Neural cell (in vitro differentiated cells): Measurements from ENCODE around the gene PRKG1. TPM values are rescaled to one million over a fixed set of nuclear protein-coding genes. Genes with fewer than 3 reads are reported as not detected.

Experiments
- H2AFZ ChIP-seq: fragments of 200-600, 300-800 bp; sonication (generic), shearing (Covaris generic); 2 replicates; pipeline ENCODE4 v1.6.0; 2014; ENCODE audit warnings: low read depth, mild to moderate bottlenecking, antibody characterized with exemption, low read length, moderate library complexity
- H3F3A ChIP-seq: fragments of 200-600 bp; shearing (Covaris generic); 2 replicates; pipeline ENCODE4 v1.6.1; 2016; ENCODE audit warnings: mild to moderate bottlenecking, moderate library complexity, mixed read lengths, antibody characterized with exemption, low read length; ENCODE audit not compliant: insufficient read depth, poor library complexity, severe bottlenecking
- H3K27ac ChIP-seq: fragments of 200-600, 300-800 bp; sonication (generic), shearing (Covaris generic); 2 replicates; pipeline ENCODE4 v1.5.1; 2014; ENCODE audit warnings: mild to moderate bottlenecking, low read length, moderate library complexity
- H3K27me3 ChIP-seq: fragments of 300-800, 200-600 bp; sonication (generic), shearing (Covaris generic); 2 replicates; pipeline ENCODE4 v1.6.0; 2014; ENCODE audit warnings: mild to moderate bottlenecking, low read depth, low read length, moderate library complexity; ENCODE audit not compliant: insufficient read depth
- H3K36me3 ChIP-seq: fragments of 300-800, 200-600 bp; sonication (generic), shearing (Covaris generic); 2 replicates; pipeline ENCODE4 v1.5.1; 2014; ENCODE audit warnings: mild to moderate bottlenecking, antibody characterized with exemption, low read length, moderate library complexity; ENCODE audit not compliant: insufficient read depth
- H3K4me2 ChIP-seq: fragments of 300-800, 200-600 bp; sonication (generic), shearing (Covaris generic); 2 replicates; pipeline ENCODE4 v1.6.0; 2014; ENCODE audit warnings: mild to moderate bottlenecking, low read length
- H3K4me3 ChIP-seq: fragments of 300-800, 200-600 bp; sonication (generic), shearing (Covaris generic); 2 replicates; pipeline ENCODE4 v1.5.1; 2014; ENCODE audit warnings: mild to moderate bottlenecking, low read length, moderate library complexity
- H3K79me2 ChIP-seq: fragments of 200-600 bp; shearing (Covaris generic); replicated peaks from 2 replicates; pipeline ENCODE4 v1.6.0; 2014; ENCODE audit warnings: mild to moderate bottlenecking, low read length, moderate library complexity; ENCODE audit not compliant: insufficient read depth
- H3K9ac ChIP-seq: fragments of 300-800, 200-600 bp; sonication (generic), shearing (Covaris generic); 2 replicates; pipeline ENCODE4 v1.6.1; 2016; ENCODE audit warnings: mild to moderate bottlenecking, low read length, mixed read lengths
- H3K9me2 ChIP-seq: fragments of 200-600 bp; shearing (Covaris generic); 2 replicates; pipeline ENCODE4 v1.6.1; 2016; ENCODE audit warnings: mild to moderate bottlenecking, low read length, mixed read lengths; ENCODE audit not compliant: insufficient read depth
- H3K9me3 ChIP-seq: fragments of 200-600, 300-800 bp; sonication (generic), shearing (Covaris generic); 2 replicates; pipeline ENCODE4 v1.6.1; 2016; ENCODE audit warnings: mild to moderate bottlenecking, mixed run types, low read length, moderate library complexity, mixed read lengths
- H4K20me1 ChIP-seq: fragments of 200-600 bp; shearing (Covaris generic); 2 replicates; pipeline ENCODE4 v1.6.1; 2016; ENCODE audit warnings: mild to moderate bottlenecking, mixed run types; ENCODE audit not compliant: insufficient read depth
- EP300 ChIP-seq: fragments of 450-650 bp; conservative IDR thresholded peaks from 2 replicates; pipeline ENCODE4 v1.6.1; 2014; ENCODE audit warnings: antibody characterized with exemption, mild to moderate bottlenecking, moderate library complexity; ENCODE audit not compliant: poor library complexity, severe bottlenecking
- EZH2 ChIP-seq: fragments of 200-600, 300-800 bp; shearing (Covaris generic), sonication (generic); IDR thresholded peaks from 2 replicates; pipeline ENCODE4 v1.6.1; 2014; ENCODE audit warnings: antibody characterized with exemption, low read length, borderline replicate concordance, mild to moderate bottlenecking; ENCODE audit not compliant: insufficient read depth, poor library complexity, severe bottlenecking
- MXI1 ChIP-seq: fragments of 450-650 bp; conservative IDR thresholded peaks from 2 replicates; pipeline ENCODE4 v1.6.1; 2014; ENCODE audit warnings: antibody characterized with exemption, mild to moderate bottlenecking; ENCODE audit not compliant: poor library complexity, severe bottlenecking
- POLR2AphosphoS5 ChIP-seq: IDR thresholded peaks from 2 replicates; pipeline ENCODE4 v1.6.1; 2012
- RAD21 ChIP-seq: fragments of 450-650 bp; conservative IDR thresholded peaks from 2 replicates; pipeline ENCODE4 v1.6.1; 2014; ENCODE audit warnings: antibody characterized with exemption, mild to moderate bottlenecking, moderate library complexity
- SMC3 ChIP-seq: fragments of 450-650 bp; conservative IDR thresholded peaks from 2 replicates; pipeline ENCODE4 v1.6.1; 2014; ENCODE audit warnings: antibody characterized with exemption, mild to moderate bottlenecking, moderate library complexity; ENCODE audit not compliant: poor library complexity
- TAF1 ChIP-seq: IDR thresholded peaks from 2 replicates; pipeline ENCODE4 v1.6.1; 2012; ENCODE audit warnings: low read depth
- polyA plus RNA-seq: library from polyadenylated mRNA; depleted of rRNA; stranded (reverse); fragments of >200 nt; gene quantifications from 2 replicates; pipeline ENCODE4 v1.2.3, GENCODE V29; 2014
- TF ChIP-seq, protein P1 (sequence below): fragments of 450-650 bp; IDR thresholded peaks from 2 replicates; pipeline ENCODE4 v1.5.1; 2014; ENCODE audit warnings: antibody characterized with exemption, mild to moderate bottlenecking, moderate library complexity; ENCODE audit not compliant: poor library complexity, severe bottlenecking
- TF ChIP-seq, protein P2 (sequence below): IDR thresholded peaks from 2 replicates; pipeline ENCODE4 v1.6.1; 2012; ENCODE audit warnings: borderline replicate concordance

Gene PRKG1
- polyA plus RNA-seq, 1 donor from 2014 or later = 2.2 TPM

DNA sequence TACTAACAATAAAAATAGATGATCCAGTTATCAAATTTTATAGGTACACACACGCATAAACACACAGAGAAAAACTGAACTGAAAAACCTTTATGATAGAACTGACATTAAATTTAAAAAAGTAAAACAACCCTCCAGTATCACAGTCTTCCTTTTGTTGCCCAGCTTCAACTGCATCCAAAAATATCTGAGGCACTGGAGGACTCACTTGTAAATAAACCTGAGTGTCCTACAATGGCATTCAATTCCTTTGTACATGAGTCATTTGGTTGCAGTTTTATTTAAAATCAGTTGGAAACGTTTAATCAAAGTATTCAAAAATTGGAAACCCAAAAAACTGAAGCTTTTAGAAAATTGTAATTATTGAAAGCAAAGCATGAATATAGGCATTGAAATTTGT lies 890.3 kb downstream of the PRKG1 start:
- Histone ChIP-seq H3K4me3 (no peak overlapping the region), H3F3A (no peaks in the 10 kb centered on the region), H3K4me2 (no peak overlapping the region), H3K9me2 (no peaks in the 10 kb centered on the region), H3K79me2 (no peaks in the 10 kb centered on the region), H3K9ac (no peak overlapping the region), H3K9me3 (no peaks in the 10 kb centered on the region), H3K27ac (no peak overlapping the region), H3K36me3 (no peaks in the 10 kb centered on the region), H3K27me3 (no peaks in the 10 kb centered on the region), H4K20me1 (no peaks in the 10 kb centered on the region), H2AFZ (no peak overlapping the region)
- no peak for TF ChIP-seq SMC3

DNA sequence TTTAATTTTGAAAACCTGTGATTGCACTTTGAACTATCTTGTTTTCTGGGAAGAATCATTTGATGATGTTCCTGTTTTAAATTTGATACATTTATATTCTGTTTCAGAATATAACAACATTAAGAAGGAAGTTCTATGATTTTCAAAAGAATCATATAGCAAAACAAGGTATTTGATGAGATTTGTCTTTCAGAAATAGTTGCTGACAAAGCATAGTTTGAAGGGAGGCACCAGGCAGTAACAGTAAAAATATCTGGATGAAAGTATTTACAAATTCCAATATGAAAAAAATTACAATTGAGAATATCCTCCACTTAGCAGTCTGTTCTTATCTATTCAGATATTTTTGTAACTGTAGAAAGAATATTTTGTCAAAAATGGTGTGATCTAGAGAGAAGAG lies 891.2 kb downstream of the PRKG1 start:
- Histone ChIP-seq H3K4me3 (no peak overlapping the region), H3K36me3 (no peaks in the 10 kb centered on the region), H3K9me2 (no peaks in the 10 kb centered on the region), H4K20me1 (no peaks in the 10 kb centered on the region), H3K27me3 (no peaks in the 10 kb centered on the region), H3F3A (no peaks in the 10 kb centered on the region), H3K27ac (no peak overlapping the region), H3K79me2 (no peaks in the 10 kb centered on the region), H2AFZ (no peak overlapping the region), H3K9ac (no peak overlapping the region), H3K4me2 (no peak overlapping the region), H3K9me3 (no peaks in the 10 kb centered on the region)
- no peak for TF ChIP-seq SMC3
- no peak for TF ChIP-seq TAF1
- TF ChIP-seq EZH2 = no peak
- no peak for TF ChIP-seq POLR2AphosphoS5
- TF ChIP-seq, protein P1, sequence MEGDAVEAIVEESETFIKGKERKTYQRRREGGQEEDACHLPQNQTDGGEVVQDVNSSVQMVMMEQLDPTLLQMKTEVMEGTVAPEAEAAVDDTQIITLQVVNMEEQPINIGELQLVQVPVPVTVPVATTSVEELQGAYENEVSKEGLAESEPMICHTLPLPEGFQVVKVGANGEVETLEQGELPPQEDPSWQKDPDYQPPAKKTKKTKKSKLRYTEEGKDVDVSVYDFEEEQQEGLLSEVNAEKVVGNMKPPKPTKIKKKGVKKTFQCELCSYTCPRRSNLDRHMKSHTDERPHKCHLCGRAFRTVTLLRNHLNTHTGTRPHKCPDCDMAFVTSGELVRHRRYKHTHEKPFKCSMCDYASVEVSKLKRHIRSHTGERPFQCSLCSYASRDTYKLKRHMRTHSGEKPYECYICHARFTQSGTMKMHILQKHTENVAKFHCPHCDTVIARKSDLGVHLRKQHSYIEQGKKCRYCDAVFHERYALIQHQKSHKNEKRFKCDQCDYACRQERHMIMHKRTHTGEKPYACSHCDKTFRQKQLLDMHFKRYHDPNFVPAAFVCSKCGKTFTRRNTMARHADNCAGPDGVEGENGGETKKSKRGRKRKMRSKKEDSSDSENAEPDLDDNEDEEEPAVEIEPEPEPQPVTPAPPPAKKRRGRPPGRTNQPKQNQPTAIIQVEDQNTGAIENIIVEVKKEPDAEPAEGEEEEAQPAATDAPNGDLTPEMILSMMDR = no peak
- no peak for TF ChIP-seq MXI1
- TF ChIP-seq, protein P2, sequence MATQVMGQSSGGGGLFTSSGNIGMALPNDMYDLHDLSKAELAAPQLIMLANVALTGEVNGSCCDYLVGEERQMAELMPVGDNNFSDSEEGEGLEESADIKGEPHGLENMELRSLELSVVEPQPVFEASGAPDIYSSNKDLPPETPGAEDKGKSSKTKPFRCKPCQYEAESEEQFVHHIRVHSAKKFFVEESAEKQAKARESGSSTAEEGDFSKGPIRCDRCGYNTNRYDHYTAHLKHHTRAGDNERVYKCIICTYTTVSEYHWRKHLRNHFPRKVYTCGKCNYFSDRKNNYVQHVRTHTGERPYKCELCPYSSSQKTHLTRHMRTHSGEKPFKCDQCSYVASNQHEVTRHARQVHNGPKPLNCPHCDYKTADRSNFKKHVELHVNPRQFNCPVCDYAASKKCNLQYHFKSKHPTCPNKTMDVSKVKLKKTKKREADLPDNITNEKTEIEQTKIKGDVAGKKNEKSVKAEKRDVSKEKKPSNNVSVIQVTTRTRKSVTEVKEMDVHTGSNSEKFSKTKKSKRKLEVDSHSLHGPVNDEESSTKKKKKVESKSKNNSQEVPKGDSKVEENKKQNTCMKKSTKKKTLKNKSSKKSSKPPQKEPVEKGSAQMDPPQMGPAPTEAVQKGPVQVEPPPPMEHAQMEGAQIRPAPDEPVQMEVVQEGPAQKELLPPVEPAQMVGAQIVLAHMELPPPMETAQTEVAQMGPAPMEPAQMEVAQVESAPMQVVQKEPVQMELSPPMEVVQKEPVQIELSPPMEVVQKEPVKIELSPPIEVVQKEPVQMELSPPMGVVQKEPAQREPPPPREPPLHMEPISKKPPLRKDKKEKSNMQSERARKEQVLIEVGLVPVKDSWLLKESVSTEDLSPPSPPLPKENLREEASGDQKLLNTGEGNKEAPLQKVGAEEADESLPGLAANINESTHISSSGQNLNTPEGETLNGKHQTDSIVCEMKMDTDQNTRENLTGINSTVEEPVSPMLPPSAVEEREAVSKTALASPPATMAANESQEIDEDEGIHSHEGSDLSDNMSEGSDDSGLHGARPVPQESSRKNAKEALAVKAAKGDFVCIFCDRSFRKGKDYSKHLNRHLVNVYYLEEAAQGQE = no peak
- TF ChIP-seq EP300 = no peak
- TF ChIP-seq RAD21 = no peak
